SK-N-SH (cell line): ENCODE results near the gene RASIP1.
"Not testable (repeated sequence)": the region's sequence is repeated elsewhere in the genome, so short reads cannot be mapped to it uniquely, and the experiment has no call there.

ENCODE experiments used
- CTCF ChIP-seq: fragments of 200-600 bp; sonication (generic); IDR thresholded peaks from 2 replicates; pipeline ENCODE4 v1.6.1; 2017; ENCODE audit warnings: antibody characterized with exemption, mild to moderate bottlenecking, moderate library complexity
- EP300 ChIP-seq, 2 experiments: IDR thresholded peaks; 2 replicates each; pipeline versions ENCODE4 v1.4.0 to v1.6.1; 2012; ENCODE audit warnings: borderline replicate concordance in 1 of 2, low read depth in 1 of 2, low read length in 1 of 2
- JUND ChIP-seq: IDR thresholded peaks from 2 replicates; pipeline ENCODE4 v1.4.0; 2012
- REST ChIP-seq: IDR thresholded peaks from 2 replicates; pipeline ENCODE4 v1.6.1; 2012; ENCODE audit warnings: mild to moderate bottlenecking, low read depth, low read length, moderate library complexity
- RFX5 ChIP-seq: IDR thresholded peaks from 2 replicates; pipeline ENCODE4 v1.6.1; 2012; ENCODE audit warnings: mild to moderate bottlenecking, improper control_type of control experiment, low read length
- SIN3A ChIP-seq: IDR thresholded peaks from 2 replicates; pipeline ENCODE4 v1.6.1; 2012; ENCODE audit warnings: low read depth, mild to moderate bottlenecking, low read length, moderate library complexity, borderline replicate concordance
- USF2 ChIP-seq: fragments of 150-350 bp; IDR thresholded peaks from 2 replicates; pipeline ENCODE4 v1.6.1; 2017; ENCODE audit warnings: antibody characterized with exemption, low read length, low read depth, borderline replicate concordance
- YY1 ChIP-seq: IDR thresholded peaks from 2 replicates; pipeline ENCODE4 v1.4.0; 2012; ENCODE audit warnings: low read depth, mild to moderate bottlenecking

- TF ChIP-seq CTCF; USF2; REST; JUND; EP300 (IDR thresholded peaks at IDR 0.05; ENCODE audit: borderline replicate concordance in 1 of 2, low read depth in 1 of 2, low read length in 1 of 2); YY1; SIN3A; RFX5: not testable (repeated sequence)
These were observed 46.8 kb downstream of the RASIP1 start for GRCh38 chr19:48693629-48694028.
